Stomach smooth muscle (tissue), 2 donors: Measurements from ENCODE around the gene KCNC1.
A peak's percentile ranks its signal among the peaks of the same experiment; 100 is the strongest.

Experiments used
- H3K27ac ChIP-seq: one replicate; pipeline ENCODE4 v1.7.0; 2013; ENCODE audit warnings: mild to moderate bottlenecking, low read length, inconsistent platforms
- H3K27me3 ChIP-seq, 2 donors: one replicate each; pipeline ENCODE4 v1.7.0; 2013; ENCODE audit warnings: low read length in 2 of 2; ENCODE audit not compliant: insufficient read depth in 2 of 2, control insufficient read depth in 1 of 2
- H3K36me3 ChIP-seq, 2 donors: one replicate each; pipeline ENCODE4 v1.7.0; 2013; ENCODE audit warnings: low read length in 2 of 2; ENCODE audit not compliant: control insufficient read depth in 2 of 2, insufficient read depth in 2 of 2
- H3K4me1 ChIP-seq: one replicate; pipeline ENCODE4 v1.7.0; 2013; ENCODE audit warnings: low read length; ENCODE audit not compliant: control insufficient read depth, insufficient read depth
- H3K4me3 ChIP-seq, 2 donors: one replicate each; pipeline ENCODE4 v1.7.0; 2013; ENCODE audit warnings: low read length in 2 of 2
- H3K9ac ChIP-seq, 2 donors: one replicate each; pipeline ENCODE4 v1.7.0; 2013; ENCODE audit warnings: low read length in 2 of 2, mild to moderate bottlenecking in 1 of 2
- H3K9me3 ChIP-seq, 2 donors: one replicate each; pipeline ENCODE4 v1.7.0; 2013; ENCODE audit warnings: low read length in 2 of 2; ENCODE audit not compliant: control insufficient read depth in 2 of 2
- donor health status: healthy.
- donor health status: Pancreatic carcinoma.

KCNC1 gene

DNA sequence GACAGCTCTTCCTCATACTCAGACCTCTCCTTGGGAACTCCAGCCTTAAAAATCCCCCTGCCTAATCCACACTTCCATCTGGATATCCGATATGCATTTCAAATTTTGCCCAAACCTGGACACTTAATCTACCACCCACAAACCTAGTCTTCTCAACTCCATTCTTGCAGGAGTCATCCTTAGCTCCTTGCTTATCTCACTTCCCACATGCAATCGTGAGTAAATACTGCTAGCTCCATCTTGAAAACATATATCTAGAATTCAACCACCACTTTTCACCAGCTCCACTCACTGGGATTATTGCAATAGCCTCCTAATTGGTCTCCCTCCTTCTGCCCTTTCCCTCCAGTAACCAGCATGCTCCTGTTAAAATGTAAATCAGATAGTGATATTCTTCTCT lies 17.8 kb upstream of the KCNC1 start:
- H3K9ac ChIP-seq, result no peak overlapping the region
- peaks cover 6% of the 10 kb centered on the region for H3K4me1 ChIP-seq
- H3K36me3 ChIP-seq, result no peaks in the 10 kb centered on the region
- no peak overlapping the region for H3K27ac ChIP-seq
- peaks cover 40 to 42% of the 10 kb centered on the region in 2 donors for H3K27me3 ChIP-seq
- no peaks in the 10 kb centered on the region for H3K9me3 ChIP-seq
- no peak overlapping the region for H3K4me3 ChIP-seq

DNA sequence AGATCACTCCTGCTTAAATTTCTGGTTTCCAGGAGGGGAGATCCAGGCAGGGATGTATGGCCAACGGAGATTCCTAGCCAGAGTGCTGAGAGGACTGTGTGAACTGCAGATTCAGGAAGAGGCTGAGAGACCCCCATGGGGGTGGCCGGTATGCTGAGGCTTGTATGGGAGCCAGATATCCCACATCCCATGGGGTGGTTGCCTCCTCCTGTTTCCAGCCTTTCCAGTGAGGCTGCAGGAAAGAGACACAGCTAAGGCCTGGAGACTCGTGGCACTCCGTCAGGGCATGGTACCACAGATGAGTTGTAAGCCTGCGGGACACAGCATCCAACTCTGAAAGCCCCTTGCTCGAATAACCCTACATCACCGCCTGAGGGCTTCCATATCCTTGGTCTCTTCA lies 16.6 kb upstream of the KCNC1 start:
- no peak overlapping the region for H3K27ac ChIP-seq
- no peak overlapping the region for H3K9ac ChIP-seq
- H3K36me3 ChIP-seq, result no peaks in the 10 kb centered on the region
- H3K27me3 ChIP-seq, result peaks cover 47 to 51% of the 10 kb centered on the region in 2 donors
- peaks cover 6% of the 10 kb centered on the region for H3K4me1 ChIP-seq
- H3K4me3 ChIP-seq, result no peak overlapping the region
- H3K9me3 ChIP-seq, result no peaks in the 10 kb centered on the region

DNA sequence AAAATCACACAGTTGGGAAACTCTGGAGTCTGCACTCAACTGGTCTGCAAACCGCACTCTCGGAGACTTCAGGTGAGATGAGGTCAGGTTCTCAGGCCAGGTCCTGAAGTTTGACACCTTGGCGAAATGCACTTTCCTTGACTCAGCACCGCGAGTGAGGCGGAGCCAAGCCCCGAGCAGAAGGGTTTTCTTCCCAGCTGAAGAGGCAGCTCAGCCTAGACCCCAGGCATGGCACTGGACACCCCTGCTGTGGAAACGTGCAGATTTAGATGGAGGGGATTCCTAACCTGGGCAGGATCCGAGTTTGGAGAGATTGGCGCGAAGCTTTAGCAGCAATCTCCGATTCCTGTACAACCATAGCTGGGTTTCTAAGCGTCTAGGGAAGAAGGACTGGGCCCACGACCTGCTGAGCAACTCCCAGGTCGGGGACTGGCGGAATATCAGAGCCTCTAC lies 16.0 kb upstream of the KCNC1 start:
- H3K9me3 ChIP-seq, result no peaks in the 10 kb centered on the region
- no peak overlapping the region for H3K4me3 ChIP-seq
- no peak overlapping the region for H3K9ac ChIP-seq
- H3K27ac ChIP-seq, result no peak overlapping the region
- peaks cover 6% of the 10 kb centered on the region for H3K4me1 ChIP-seq
- peaks cover 50 to 54% of the 10 kb centered on the region in 2 donors for H3K27me3 ChIP-seq
- H3K36me3 ChIP-seq, result no peaks in the 10 kb centered on the region

DNA sequence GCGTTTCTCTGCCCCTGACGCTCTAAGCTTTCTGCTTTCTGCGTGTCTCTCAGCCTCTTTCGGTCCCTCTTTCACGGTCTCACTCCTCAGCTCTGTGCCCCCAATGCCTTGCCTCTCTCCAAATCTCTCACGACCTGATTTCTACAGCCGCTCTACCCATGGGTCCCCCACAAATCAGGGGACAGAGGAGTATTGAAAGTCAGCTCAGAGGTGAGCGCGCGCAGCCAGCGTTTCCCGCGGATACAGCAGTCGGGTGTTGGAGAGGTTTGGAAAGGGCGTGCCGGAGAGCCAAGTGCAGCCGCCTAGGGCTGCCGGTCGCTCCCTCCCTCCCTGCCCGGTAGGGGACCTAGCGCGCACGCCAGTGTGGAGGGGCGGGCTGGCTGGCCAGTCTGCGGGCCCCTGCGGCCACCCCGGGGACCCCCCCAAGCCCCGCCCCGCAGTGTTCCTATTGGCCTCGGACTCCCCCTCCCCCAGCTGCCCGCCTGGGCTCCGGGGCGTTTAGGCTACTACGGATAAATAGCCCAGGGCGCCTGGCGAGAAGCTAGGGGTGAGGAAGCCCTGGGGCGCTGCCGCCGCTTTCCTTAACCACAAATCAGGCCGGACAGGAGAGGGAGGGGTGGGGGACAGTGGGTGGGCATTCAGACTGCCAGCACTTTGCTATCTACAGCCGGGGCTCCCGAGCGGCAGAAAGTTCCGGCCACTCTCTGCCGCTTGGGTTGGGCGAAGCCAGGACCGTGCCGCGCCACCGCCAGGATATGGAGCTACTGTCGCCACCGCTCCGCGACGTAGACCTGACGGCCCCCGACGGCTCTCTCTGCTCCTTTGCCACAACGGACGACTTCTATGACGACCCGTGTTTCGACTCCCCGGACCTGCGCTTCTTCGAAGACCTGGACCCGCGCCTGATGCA lies 15.3 kb upstream of the KCNC1 start, which contains the start of gene MYOD1:
MYOD1 (plus strand) TSS at position 544 of the 910 bp plus-strand sequence; CDS start at position 756, 212 bp downstream.
- Histone ChIP-seq H3K27me3 (peaks cover 49 to 54% of the 10 kb centered on the region in 2 donors), H3K4me1 (peaks cover 6% of the 10 kb centered on the region), H3K27ac (no peak within 1 kb of the TSS), H3K9ac (peak within 1 kb of the TSS in 1 of 2 donors; percentile 90), H3K4me3 (no peak within 1 kb of the TSS), H3K9me3 (no peaks in the 10 kb centered on the region), H3K36me3 (no peaks in the 10 kb centered on the region)

DNA sequence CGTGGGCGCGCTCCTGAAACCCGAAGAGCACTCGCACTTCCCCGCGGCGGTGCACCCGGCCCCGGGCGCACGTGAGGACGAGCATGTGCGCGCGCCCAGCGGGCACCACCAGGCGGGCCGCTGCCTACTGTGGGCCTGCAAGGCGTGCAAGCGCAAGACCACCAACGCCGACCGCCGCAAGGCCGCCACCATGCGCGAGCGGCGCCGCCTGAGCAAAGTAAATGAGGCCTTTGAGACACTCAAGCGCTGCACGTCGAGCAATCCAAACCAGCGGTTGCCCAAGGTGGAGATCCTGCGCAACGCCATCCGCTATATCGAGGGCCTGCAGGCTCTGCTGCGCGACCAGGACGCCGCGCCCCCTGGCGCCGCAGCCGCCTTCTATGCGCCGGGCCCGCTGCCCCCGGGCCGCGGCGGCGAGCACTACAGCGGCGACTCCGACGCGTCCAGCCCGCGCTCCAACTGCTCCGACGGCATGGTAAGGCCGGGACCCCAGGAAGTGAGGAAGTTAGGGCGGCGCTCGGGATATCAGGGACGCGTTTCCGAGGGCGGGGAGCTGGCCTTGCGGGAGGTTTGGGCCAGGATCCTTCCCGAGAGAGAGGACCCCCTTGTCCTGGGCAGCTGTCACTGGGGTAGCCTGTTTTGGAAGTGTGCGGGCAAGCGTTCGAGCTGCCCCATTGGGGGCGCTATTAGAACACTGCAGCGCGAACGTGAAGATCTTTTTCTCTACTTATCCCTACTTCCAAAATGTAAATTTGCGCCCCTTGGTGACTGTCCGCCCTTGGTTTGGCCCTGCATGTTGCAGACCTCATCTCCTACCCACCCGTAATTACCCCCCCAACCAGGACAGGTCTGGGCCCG lies 14.4 kb upstream of the KCNC1 start:
- peak overlapping the region in 1 of 2 donors; percentile 90 for H3K9ac ChIP-seq
- peaks cover 6% of the 10 kb centered on the region for H3K4me1 ChIP-seq
- H3K27ac ChIP-seq, result no peak overlapping the region
- no peak overlapping the region for H3K4me3 ChIP-seq
- H3K36me3 ChIP-seq, result no peaks in the 10 kb centered on the region
- H3K9me3 ChIP-seq, result no peaks in the 10 kb centered on the region
- peaks cover 48 to 54% of the 10 kb centered on the region in 2 donors for H3K27me3 ChIP-seq

DNA sequence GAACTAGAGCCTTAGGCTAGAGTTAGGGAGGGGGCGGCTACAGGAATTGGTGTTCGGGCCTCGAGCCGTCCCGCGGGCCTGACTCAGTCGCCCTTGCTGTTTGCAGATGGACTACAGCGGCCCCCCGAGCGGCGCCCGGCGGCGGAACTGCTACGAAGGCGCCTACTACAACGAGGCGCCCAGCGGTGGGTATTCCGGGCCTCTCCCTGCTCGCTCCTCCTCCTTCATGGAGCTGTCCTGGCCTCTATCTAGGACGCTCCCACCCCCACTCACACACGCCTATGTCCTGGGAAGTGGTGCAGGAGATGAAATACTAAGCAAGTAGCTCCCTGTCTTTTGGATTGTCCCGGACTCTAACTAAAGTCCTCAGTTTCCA lies 13.8 kb upstream of the KCNC1 start:
- no peak overlapping the region for H3K9ac ChIP-seq
- H3K4me3 ChIP-seq, result no peak overlapping the region
- peaks cover 6% of the 10 kb centered on the region for H3K4me1 ChIP-seq
- H3K36me3 ChIP-seq, result no peaks in the 10 kb centered on the region
- H3K27ac ChIP-seq, result no peak overlapping the region
- H3K9me3 ChIP-seq, result no peaks in the 10 kb centered on the region
- H3K27me3 ChIP-seq, result peaks cover 44 to 52% of the 10 kb centered on the region in 2 donors

DNA sequence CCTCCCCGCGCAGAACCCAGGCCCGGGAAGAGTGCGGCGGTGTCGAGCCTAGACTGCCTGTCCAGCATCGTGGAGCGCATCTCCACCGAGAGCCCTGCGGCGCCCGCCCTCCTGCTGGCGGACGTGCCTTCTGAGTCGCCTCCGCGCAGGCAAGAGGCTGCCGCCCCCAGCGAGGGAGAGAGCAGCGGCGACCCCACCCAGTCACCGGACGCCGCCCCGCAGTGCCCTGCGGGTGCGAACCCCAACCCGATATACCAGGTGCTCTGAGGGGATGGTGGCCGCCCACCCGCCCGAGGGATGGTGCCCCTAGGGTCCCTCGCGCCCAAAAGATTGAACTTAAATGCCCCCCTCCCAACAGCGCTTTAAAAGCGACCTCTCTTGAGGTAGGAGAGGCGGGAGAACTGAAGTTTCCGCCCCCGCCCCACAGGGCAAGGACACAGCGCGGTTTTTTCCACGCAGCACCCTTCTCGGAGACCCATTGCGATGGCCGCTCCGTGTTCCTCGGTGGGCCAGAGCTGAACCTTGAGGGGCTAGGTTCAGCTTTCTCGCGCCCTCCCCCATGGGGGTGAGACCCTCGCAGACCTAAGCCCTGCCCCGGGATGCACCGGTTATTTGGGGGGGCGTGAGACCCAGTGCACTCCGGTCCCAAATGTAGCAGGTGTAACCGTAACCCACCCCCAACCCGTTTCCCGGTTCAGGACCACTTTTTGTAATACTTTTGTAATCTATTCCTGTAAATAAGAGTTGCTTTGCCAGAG lies 13.2 kb upstream of the KCNC1 start:
- peak overlapping the region in 1 of 2 donors; percentile 72 for H3K9ac ChIP-seq
- H3K4me1 ChIP-seq, result peaks cover 6% of the 10 kb centered on the region
- H3K27me3 ChIP-seq, result peaks cover 40 to 50% of the 10 kb centered on the region in 2 donors
- H3K4me3 ChIP-seq, result no peak overlapping the region
- H3K9me3 ChIP-seq, result no peaks in the 10 kb centered on the region
- no peak overlapping the region for H3K27ac ChIP-seq
- H3K36me3 ChIP-seq, result no peaks in the 10 kb centered on the region

DNA sequence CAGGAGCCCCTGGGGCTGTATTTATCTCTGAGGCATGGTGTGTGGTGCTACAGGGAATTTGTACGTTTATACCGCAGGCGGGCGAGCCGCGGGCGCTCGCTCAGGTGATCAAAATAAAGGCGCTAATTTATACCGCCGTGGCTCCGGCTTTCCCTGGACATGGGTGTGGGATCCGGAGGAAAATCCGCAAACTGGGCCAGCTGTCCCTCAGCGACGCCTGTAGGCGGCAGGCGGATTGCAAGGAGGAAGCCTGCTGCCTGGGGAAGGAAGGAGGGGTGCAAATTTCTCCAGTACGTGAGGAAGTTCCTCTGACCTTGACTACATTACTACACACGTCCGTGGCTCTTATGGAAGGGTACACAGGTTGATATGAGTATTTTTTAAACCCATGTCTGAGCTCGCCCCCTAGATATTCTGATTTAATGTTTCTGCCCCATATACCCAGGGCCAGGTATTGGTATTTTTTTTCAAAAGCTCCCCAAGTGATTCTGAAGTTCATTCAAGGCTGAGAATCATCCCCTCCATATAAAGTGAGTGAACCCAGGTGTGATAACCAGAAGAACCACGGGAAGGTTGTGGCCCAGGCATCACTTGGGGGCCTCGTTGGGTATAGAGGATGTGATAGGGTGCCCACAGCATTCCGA lies 12.5 kb upstream of the KCNC1 start:
- Histone ChIP-seq H3K4me3 (no peak overlapping the region), H3K4me1 (peaks cover 6% of the 10 kb centered on the region), H3K27me3 (peaks cover 40 to 46% of the 10 kb centered on the region in 2 donors), H3K9ac (no peak overlapping the region), H3K36me3 (no peaks in the 10 kb centered on the region), H3K9me3 (no peaks in the 10 kb centered on the region), H3K27ac (no peak overlapping the region)

DNA sequence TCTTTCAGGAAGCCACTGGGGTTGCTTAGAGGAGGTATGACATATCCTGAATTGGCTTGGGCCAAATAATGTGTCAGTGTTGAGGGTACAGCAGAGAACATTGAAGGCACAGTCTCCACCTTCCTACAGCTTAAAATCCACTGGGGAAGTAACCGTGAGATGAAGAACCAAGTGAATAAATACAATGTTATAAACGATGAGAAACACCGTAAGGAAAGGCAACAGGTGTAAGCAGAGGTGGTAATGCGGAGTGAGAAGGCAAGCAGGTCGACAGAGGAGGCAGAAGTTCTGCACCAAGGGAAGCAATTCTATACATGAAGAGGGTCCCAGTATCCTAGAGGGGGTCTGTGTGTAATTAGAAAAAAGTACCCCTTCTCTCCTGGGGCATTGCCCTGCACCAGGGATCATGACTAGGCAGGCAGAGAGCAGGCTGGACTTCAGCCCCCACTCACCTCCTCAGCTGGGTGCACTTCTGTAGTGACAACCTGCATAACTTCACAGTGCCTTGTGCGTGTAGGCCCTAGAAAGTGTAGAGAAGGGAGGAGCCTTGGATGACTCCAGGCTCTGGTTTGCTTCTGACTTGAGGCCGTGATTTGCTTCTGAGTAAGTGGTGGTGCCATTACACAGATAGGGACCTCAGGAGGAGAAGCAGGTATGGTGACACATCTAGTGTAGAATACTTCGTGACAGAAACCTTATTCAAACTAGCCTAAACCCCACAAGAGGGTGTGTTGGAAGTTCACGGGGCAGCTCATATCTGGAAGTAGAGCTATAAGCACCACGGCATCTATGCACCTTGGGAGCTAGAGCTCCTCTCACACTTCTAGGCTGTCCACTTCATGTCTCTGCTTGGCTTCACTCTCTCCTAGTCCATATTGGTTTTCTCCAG lies 10.3 kb upstream of the KCNC1 start:
- Histone ChIP-seq H3K9me3 (no peaks in the 10 kb centered on the region), H3K27ac (no peak overlapping the region), H3K27me3 (peaks cover 29 to 37% of the 10 kb centered on the region in 2 donors)

More for the DNA sequence above, 10.3 kb upstream of the KCNC1 start:
- Histone ChIP-seq H3K4me1 (peaks cover 6% of the 10 kb centered on the region), H3K4me3 (no peak overlapping the region), H3K9ac (no peak overlapping the region), H3K36me3 (no peaks in the 10 kb centered on the region)
